K562 (cell line): Measurements from ENCODE around the gene SNX18. TPM values are rescaled to one million over a fixed set of nuclear protein-coding genes. Genes with fewer than 3 reads are reported as not detected.

Source experiments
- ATAC-seq: fragments of 200-7000 bp; cut with Tn5 transposase; 3 replicates; pipeline ENCODE4 v1.9.1; 2020; ENCODE audit warnings: moderate library complexity
- BruUV-seq: library from RNA; stranded (reverse); fragments of 400-500 nt; replicated peaks from 2 replicates; lab custom pipeline; 2021; lab: Mats Ljungman, UMichigan
- CTCF ChIA-PET: fragments of 300-600 bp; formaldehyde crosslinking; extraction: SDS; loops from one replicate; lab custom pipeline; 2021; ENCODE audit warnings: low intra/inter-chr PET ratio; lab: Yijun Ruan, JAX
- POLR2A ChIA-PET: fragments of 300-600, 350-650 bp; sonication (Branson Sonifier 250); formaldehyde crosslinking; extraction: SDS; loops from one replicate; lab custom pipeline; 2021; ENCODE audit warnings: antibody characterized with exemption, inconsistent platforms; lab: Yijun Ruan, JAX
- DNase-seq, 4 experiments: peaks; one replicate each; pipeline versions ENCODE4 v3.0.0 to v3.0.0-alpha.2; 2011 to 2018; ENCODE audit warnings: low spot score in 3 of 4, mixed read lengths in 3 of 4; ENCODE audit errors: extremely low read depth in 1 of 4
- FAIRE-seq: peaks from 2 replicates; lab custom pipeline; 2011; peaks lifted over from hg19 to GRCh38; lab: Jason Lieb, UNC
- H2AFZ ChIP-seq: 2 replicates; pipeline ENCODE4 v1.6.0; 2011; ENCODE audit warnings: low read depth, low read length, control low read depth, inconsistent platforms
- H3K27ac ChIP-seq: fragments of 200-600 bp; 3 replicates; pipeline ENCODE4 v1.8.0; 2011; ENCODE audit warnings: low read depth, mild to moderate bottlenecking, control low read depth, inconsistent platforms, low read length, moderate library complexity, mixed read lengths; ENCODE audit errors: extremely low read depth
- H3K27me3 ChIP-seq, 2 experiments: fragments of 300-600 bp in 1 of 2; 2 replicates in 1 of 2; 3 replicates in 1 of 2; pipeline versions ENCODE4 v1.6.0 to v1.8.0; 2011; ENCODE audit warnings: inconsistent platforms in 2 of 2, low read length in 2 of 2, mild to moderate bottlenecking in 1 of 2, mixed read lengths in 1 of 2, moderate library complexity in 1 of 2; ENCODE audit not compliant: control insufficient read depth in 2 of 2, insufficient read depth in 2 of 2
- H3K36me3 ChIP-seq: fragments of 300-600 bp; 3 replicates; pipeline ENCODE4 v1.8.0; 2011; ENCODE audit warnings: mild to moderate bottlenecking, low read length, inconsistent platforms; ENCODE audit not compliant: control insufficient read depth, insufficient read depth
- H3K4me1 ChIP-seq, 2 experiments: fragments of 200-600 bp in 1 of 2; replicated peaks in 1 of 2; 2 replicates in 1 of 2; 3 replicates in 1 of 2; pipeline versions ENCODE4 v1.5.1 to v1.8.0; 2011; ENCODE audit warnings: inconsistent platforms in 2 of 2, low read length in 2 of 2, mild to moderate bottlenecking in 1 of 2, mixed read lengths in 1 of 2, moderate library complexity in 1 of 2; ENCODE audit not compliant: control insufficient read depth in 2 of 2, insufficient read depth in 2 of 2
- H3K4me2 ChIP-seq: 2 replicates; pipeline ENCODE4 v1.6.1; 2011; ENCODE audit warnings: low read length, control low read depth, inconsistent platforms, mixed read lengths; ENCODE audit not compliant: insufficient read depth
- H3K4me3 ChIP-seq: fragments of 200-600 bp; sonication (generic), shearing (Covaris generic); 2 replicates; pipeline ENCODE4 v1.5.1; 2016; ENCODE audit warnings: control low read depth, inconsistent platforms
- H3K79me2 ChIP-seq: fragments of 200-600 bp; 3 replicates; pipeline ENCODE4 v1.8.0; 2011; ENCODE audit warnings: low read length, inconsistent platforms; ENCODE audit not compliant: control insufficient read depth, insufficient read depth
- H3K9ac ChIP-seq, 2 experiments: 2 replicates each; pipeline versions ENCODE4 v1.6.0 to v1.6.1; 2011; ENCODE audit warnings: low read depth in 2 of 2, low read length in 2 of 2, control low read depth in 1 of 2, inconsistent platforms in 1 of 2, mild to moderate bottlenecking in 1 of 2, mixed read lengths in 1 of 2; ENCODE audit not compliant: insufficient read depth in 1 of 2
- H3K9me1 ChIP-seq: one replicate; pipeline ENCODE4 v1.6.0; 2011; ENCODE audit warnings: inconsistent platforms, mild to moderate bottlenecking, low read length, moderate library complexity; ENCODE audit not compliant: control insufficient read depth, insufficient read depth
- H3K9me3 ChIP-seq: replicated peaks from 2 replicates; pipeline ENCODE4 v1.5.1; 2011; ENCODE audit warnings: low read depth, low read length, inconsistent platforms; ENCODE audit not compliant: control insufficient read depth, insufficient read depth
- H4K20me1 ChIP-seq: replicated peaks from 2 replicates; pipeline ENCODE4 v1.6.1; 2011; ENCODE audit warnings: low read length, inconsistent platforms, mixed read lengths; ENCODE audit not compliant: control insufficient read depth, insufficient read depth
- ELF2 ChIP-seq: fragments of 250-450 bp; sonication (Bioruptor Pico); IDR thresholded peaks from 2 replicates; pipeline ENCODE4 v1.5.0; 2021; ENCODE audit warnings: mild to moderate bottlenecking
- KLF1 ChIP-seq: fragments of 450-650 bp; IDR thresholded peaks from 2 replicates; pipeline ENCODE4 v1.6.1; 2016; ENCODE audit warnings: missing genetic modification characterization, missing compliant biosample characterization
- SIRT6 ChIP-seq: IDR thresholded peaks from one replicate; pipeline ENCODE4 v1.6.1; 2012; ENCODE audit warnings: low read depth, mild to moderate bottlenecking, control low read depth, inconsistent platforms, low read length, moderate library complexity
- TAF1 ChIP-seq: IDR thresholded peaks from 2 replicates; pipeline ENCODE4 v1.6.1; 2011; ENCODE audit warnings: mild to moderate bottlenecking, low read length, moderate library complexity; ENCODE audit not compliant: insufficient read depth, control insufficient read depth, severe bottlenecking; ENCODE audit errors: extremely low read depth
- U2AF1 ChIP-seq: fragments of 200-400 bp; formaldehyde crosslinking; optimal IDR thresholded peaks from 2 replicates; pipeline ENCODE3; 2017; ENCODE audit warnings: mild to moderate bottlenecking, low read depth, low read length, moderate library complexity
- ZFPM2 ChIP-seq: fragments of 250-450 bp; sonication (Bioruptor Pico); IDR thresholded peaks from 2 replicates; pipeline ENCODE4 v1.5.1; 2022; ENCODE audit warnings: mild to moderate bottlenecking
- ZNF232 ChIP-seq: sonication (generic); formaldehyde crosslinking; IDR thresholded peaks from 2 replicates; pipeline ENCODE4 v1.8.0; 2022; ENCODE audit warnings: mild to moderate bottlenecking, missing genetic modification reagents
- ZNF395 ChIP-seq: fragments of 200-800 bp; sonication (Bioruptor generic); IDR thresholded peaks from 2 replicates; pipeline ENCODE4 v1.6.1; 2017; ENCODE audit warnings: missing genetic modification characterization, missing compliant biosample characterization
- WGBS: fragments of 100-300 bp; shearing (Covaris generic); methylation state at CpG from one replicate; pipeline ENCODE4 v1.1.6; 2016; ENCODE audit warnings: low coverage, mixed read lengths; ENCODE audit not compliant: insufficient coverage; ENCODE audit errors: missing lambda C conversion rate; 5-methylcytosine and 5-hydroxymethylcytosine counted together
- in situ Hi-C: fragments of 300-500 bp; cut with MboI; formaldehyde crosslinking; loops from 4 replicates; pipeline ENCODE4 v1.15.0; 2018; ENCODE audit warnings: inconsistent platforms, mixed read lengths
- intact Hi-C: fragments of 100-400 bp; cut with micrococcal nuclease; formaldehyde crosslinking; loops from 2 replicates; pipeline ENCODE4 v1.14.2; 2022
- polyA plus RNA-seq, 8 experiments: library from polyadenylated mRNA; depleted of rRNA in 4 of 8; stranded (reverse) in 5 of 8; unstranded in 3 of 8; fragments of >200 nt; fragmentation: Nextera tagmentation in 2 of 8; fragmentation: Illumina TruSeq in 1 of 8; extraction: Ambion mirVana in 2 of 8; extraction: Trizol in 1 of 8; gene quantifications; 2 replicates each; pipeline versions ENCODE4 v1.2.1 to v1.2.3, GENCODE V29; 2011 to 2014; ENCODE audit warnings: inconsistent platforms in 1 of 8, missing spikeins in 1 of 8
- total RNA-seq, 7 experiments: library from RNA; depleted of rRNA in 6 of 7; stranded (reverse); fragments of >200 nt in 6 of 7; fragmentation: Illumina TruSeq in 2 of 7; extraction: Trizol in 2 of 7; gene quantifications; 2 replicates each; pipeline versions ENCODE4 v1.2.1 to v1.2.3, GENCODE V29; 2011 to 2021; ENCODE audit warnings: low replicate concordance in 1 of 7
- TF ChIP-seq, protein P1 (sequence below): fragments of 450-650 bp; IDR thresholded peaks from 2 replicates; pipeline ENCODE4 v1.6.1; 2016; ENCODE audit warnings: low read depth
- TF ChIP-seq, protein P2 (sequence below), 2 experiments: IDR thresholded peaks; 2 replicates each; pipeline ENCODE4 v1.6.1; 2011; ENCODE audit warnings: borderline replicate concordance in 1 of 2, control low read depth in 1 of 2, low read depth in 1 of 2, low read length in 1 of 2, mild to moderate bottlenecking in 1 of 2, mixed read lengths in 1 of 2, moderate library complexity in 1 of 2; ENCODE audit not compliant: insufficient read depth in 1 of 2, insufficient read length in 1 of 2, poor library complexity in 1 of 2, severe bottlenecking in 1 of 2; ENCODE audit errors: extremely low read depth in 1 of 2

SNX18 gene
- total and polyA plus RNA-seq, 9 of the 15 experiments (the other 6 are each of a cell fraction or from before 2014, with no cell fraction given), result 2.3 to 8.8 (median 6.0) TPM

DNA sequence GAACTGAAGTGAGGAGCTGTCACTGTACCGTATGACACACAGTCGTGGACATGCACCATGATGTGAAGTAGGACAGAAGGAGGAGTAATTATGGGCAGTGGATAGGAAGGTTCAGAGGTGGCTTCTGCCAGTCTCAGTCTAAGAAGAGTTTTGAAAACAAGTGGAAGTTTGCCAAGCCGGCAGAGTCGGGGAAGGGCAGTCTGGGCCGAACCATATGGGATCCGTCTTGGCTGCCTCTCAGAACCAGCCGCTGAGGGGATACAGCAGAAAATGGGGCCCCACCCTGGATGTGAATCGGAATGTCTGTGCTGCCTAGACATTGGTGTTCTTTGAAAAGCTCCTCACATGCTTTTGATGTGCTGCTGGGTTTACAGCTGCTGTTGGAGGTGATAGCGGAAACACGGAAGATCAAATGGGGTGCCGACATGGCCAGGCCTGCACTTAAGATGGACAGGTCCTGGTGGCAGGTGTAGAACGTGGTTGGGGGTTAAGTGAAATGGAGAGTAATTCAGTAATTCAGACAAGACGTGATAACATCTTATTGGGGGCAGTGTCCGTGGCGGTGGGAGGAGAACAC is 11.2 kb downstream of the SNX18 start:
- no peak overlapping the region for H3K27ac ChIP-seq
- H4K20me1 ChIP-seq, result peaks cover 4% of the 10 kb centered on the region; the same call in 1 of the 2 replicates
- peaks cover 3 to 4% of the 10 kb centered on the region in 2 experiments; a peak in 4 of 5 replicates for H3K4me1 ChIP-seq
- no peak overlapping the region for H3K9ac ChIP-seq
- in situ Hi-C loops (no loop called here), intact Hi-C loops (no loop called here)
- no peaks in the 10 kb centered on the region for H3K36me3 ChIP-seq
- H2AFZ ChIP-seq, result no peak overlapping the region
- DNase-seq (no peak), ATAC-seq (no peak), FAIRE-seq (no peak)
- no peaks in the 10 kb centered on the region for H3K9me1 ChIP-seq
- H3K27me3 ChIP-seq, result no peaks in the 10 kb centered on the region
- 84% methylated on average over 15 of the region's 15 CpGs for WGBS
- POLR2A ChIA-PET, result no interaction called here
- H3K79me2 ChIP-seq, result no peaks in the 10 kb centered on the region
- BruUV-seq, result no TSS peak
- H3K4me3 ChIP-seq, result no peak overlapping the region
- no peak overlapping the region for H3K4me2 ChIP-seq
- CTCF ChIA-PET, result no interaction called here
- no peaks in the 10 kb centered on the region for H3K9me3 ChIP-seq
- TF ChIP-seq ZFPM2 (CRISPR knock-in tag), result no peak
- TF ChIP-seq, protein P1, sequence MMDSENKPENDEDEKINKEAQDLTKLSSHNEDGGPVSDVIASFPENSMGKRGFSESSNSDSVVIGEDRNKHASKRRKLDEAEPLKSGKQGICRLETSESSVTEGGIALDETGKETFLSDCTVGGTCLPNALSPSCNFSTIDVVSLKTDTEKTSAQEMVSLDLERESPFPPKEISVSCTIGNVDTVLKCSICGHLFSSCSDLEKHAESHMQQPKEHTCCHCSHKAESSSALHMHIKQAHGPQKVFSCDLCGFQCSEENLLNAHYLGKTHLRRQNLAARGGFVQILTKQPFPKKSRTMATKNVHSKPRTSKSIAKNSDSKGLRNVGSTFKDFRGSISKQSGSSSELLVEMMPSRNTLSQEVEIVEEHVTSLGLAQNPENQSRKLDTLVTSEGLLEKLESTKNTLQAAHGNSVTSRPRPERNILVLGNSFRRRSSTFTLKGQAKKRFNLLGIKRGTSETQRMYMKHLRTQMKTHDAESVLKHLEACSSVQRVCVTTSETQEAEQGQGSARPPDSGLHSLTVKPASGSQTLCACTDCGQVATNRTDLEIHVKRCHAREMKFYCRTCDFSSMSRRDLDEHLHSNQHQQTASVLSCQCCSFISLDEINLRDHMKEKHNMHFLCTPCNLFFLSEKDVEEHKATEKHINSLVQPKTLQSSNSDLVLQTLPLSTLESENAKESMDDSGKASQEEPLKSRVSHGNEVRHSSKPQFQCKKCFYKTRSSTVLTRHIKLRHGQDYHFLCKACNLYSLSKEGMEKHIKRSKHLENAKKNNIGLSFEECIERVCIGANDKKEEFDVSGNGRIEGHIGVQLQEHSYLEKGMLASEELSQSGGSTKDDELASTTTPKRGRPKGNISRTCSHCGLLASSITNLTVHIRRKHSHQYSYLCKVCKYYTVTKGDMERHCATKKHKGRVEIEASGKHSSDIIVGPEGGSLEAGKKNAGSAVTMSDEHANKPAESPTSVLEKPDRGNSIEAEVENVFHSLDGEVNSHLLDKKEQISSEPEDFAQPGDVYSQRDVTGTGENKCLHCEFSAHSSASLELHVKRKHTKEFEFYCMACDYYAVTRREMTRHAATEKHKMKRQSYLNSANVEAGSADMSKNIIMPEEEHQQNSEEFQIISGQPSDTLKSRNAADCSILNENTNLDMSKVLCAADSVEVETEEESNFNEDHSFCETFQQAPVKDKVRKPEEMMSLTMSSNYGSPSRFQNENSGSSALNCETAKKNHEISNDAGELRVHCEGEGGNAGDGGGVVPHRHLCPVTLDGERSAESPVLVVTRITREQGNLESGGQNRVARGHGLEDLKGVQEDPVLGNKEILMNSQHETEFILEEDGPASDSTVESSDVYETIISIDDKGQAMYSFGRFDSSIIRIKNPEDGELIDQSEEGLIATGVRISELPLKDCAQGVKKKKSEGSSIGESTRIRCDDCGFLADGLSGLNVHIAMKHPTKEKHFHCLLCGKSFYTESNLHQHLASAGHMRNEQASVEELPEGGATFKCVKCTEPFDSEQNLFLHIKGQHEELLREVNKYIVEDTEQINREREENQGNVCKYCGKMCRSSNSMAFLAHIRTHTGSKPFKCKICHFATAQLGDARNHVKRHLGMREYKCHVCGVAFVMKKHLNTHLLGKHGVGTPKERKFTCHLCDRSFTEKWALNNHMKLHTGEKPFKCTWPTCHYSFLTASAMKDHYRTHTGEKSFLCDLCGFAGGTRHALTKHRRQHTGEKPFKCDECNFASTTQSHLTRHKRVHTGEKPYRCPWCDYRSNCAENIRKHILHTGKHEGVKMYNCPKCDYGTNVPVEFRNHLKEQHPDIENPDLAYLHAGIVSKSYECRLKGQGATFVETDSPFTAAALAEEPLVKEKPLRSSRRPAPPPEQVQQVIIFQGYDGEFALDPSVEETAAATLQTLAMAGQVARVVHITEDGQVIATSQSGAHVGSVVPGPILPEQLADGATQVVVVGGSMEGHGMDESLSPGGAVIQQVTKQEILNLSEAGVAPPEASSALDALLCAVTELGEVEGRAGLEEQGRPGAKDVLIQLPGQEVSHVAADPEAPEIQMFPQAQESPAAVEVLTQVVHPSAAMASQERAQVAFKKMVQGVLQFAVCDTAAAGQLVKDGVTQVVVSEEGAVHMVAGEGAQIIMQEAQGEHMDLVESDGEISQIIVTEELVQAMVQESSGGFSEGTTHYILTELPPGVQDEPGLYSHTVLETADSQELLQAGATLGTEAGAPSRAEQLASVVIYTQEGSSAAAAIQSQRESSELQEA, result no peak
- no peak for TF ChIP-seq SIRT6
- TF ChIP-seq ELF2 (CRISPR knock-in tag), result no peak
- TF ChIP-seq ZNF395, result no peak
- TF ChIP-seq ZNF232 (CRISPR knock-in tag), result no peak
- no peak for TF ChIP-seq U2AF1
- TF ChIP-seq, protein P2, sequence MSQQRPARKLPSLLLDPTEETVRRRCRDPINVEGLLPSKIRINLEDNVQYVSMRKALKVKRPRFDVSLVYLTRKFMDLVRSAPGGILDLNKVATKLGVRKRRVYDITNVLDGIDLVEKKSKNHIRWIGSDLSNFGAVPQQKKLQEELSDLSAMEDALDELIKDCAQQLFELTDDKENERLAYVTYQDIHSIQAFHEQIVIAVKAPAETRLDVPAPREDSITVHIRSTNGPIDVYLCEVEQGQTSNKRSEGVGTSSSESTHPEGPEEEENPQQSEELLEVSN (IDR thresholded peaks at IDR 0.05; ENCODE audit: borderline replicate concordance in 1 of 2, extremely low read depth in 1 of 2, insufficient read depth in 1 of 2, insufficient read length in 1 of 2, low read depth in 1 of 2, low read length in 1 of 2, poor library complexity in 1 of 2, severe bottlenecking in 1 of 2), result no peak
- no peak for TF ChIP-seq KLF1 (tag)
- TF ChIP-seq TAF1, result no peak
